T-cell (primary cell): Measurements from ENCODE around the gene DPH6. TPM values are rescaled to one million over a fixed set of nuclear protein-coding genes. Genes with fewer than 3 reads are reported as not detected.
"Not testable (repeated sequence)": the region's sequence is repeated elsewhere in the genome, so short reads cannot be mapped to it uniquely, and the experiment has no call there.

ENCODE experiments used
- ATAC-seq, 4 experiments: fragments of 200-7000 bp in 3 of 4; fragments of 150-1000 bp in 1 of 4; cut with Tn5 transposase; replicated peaks in 1 of 4; 1 replicate in 3 of 4; 2 replicates in 1 of 4; pipeline ENCODE4 v1.10.0; 2021; ENCODE audit warnings: moderate library complexity in 3 of 4, mild to moderate bottlenecking in 2 of 4, moderate number of reproducible peaks in 1 of 4
- CTCF ChIA-PET, 2 donors: fragments of 300-600 bp; sonication (Branson Sonifier 250); formaldehyde crosslinking; loops; one replicate each; lab custom pipeline; 2022; ENCODE audit warnings: antibody characterized with exemption in 2 of 2; lab: Charles Lee
- POLR2A ChIA-PET, 2 donors: fragments of 300-600 bp; sonication (Branson Sonifier 250); formaldehyde crosslinking; loops; one replicate each; lab custom pipeline; 2022; ENCODE audit warnings: antibody characterized with exemption in 2 of 2; lab: Charles Lee
- DNase-seq, 35 experiments: peaks; one replicate each; pipeline versions ENCODE4 v3.0.0 to v3.0.0-alpha.2; 2013 to 2023
- H3K27ac ChIP-seq: one replicate; pipeline ENCODE4 v1.5.1; 2013; ENCODE audit warnings: low read length
- H3K27me3 ChIP-seq, 2 experiments: replicated peaks in 1 of 2; 1 replicate in 1 of 2; 2 replicates in 1 of 2; pipeline versions ENCODE4 v1.6.1 to v1.7.0; 2013; ENCODE audit warnings: low read length in 1 of 2, mixed read lengths in 1 of 2; ENCODE audit not compliant: control insufficient read depth in 2 of 2, insufficient read depth in 2 of 2; ENCODE audit errors: extremely low read depth in 1 of 2
- H3K36me3 ChIP-seq, 2 donors: 1 replicate in 1 of 2; 2 replicates in 1 of 2; pipeline versions ENCODE4 v1.6.1 to v1.7.0; 2013; ENCODE audit warnings: low read length in 1 of 2; ENCODE audit not compliant: control insufficient read depth in 2 of 2, insufficient read depth in 1 of 2; ENCODE audit errors: extremely low read depth in 1 of 2
- H3K4me1 ChIP-seq, 2 experiments: 1 replicate in 1 of 2; 2 replicates in 1 of 2; pipeline versions ENCODE4 v1.6.1 to v1.7.0; 2013; ENCODE audit warnings: low read length in 2 of 2, mixed read lengths in 1 of 2; ENCODE audit not compliant: insufficient read depth in 2 of 2, control insufficient read depth in 1 of 2; ENCODE audit errors: extremely low read depth in 1 of 2
- H3K4me3 ChIP-seq, 2 donors: 1 replicate in 1 of 2; 2 replicates in 1 of 2; pipeline versions ENCODE4 v1.5.1 to v1.7.0; 2013; ENCODE audit warnings: mild to moderate bottlenecking in 2 of 2, low read length in 1 of 2, moderate library complexity in 1 of 2; ENCODE audit not compliant: control insufficient read depth in 1 of 2; ENCODE audit errors: extremely low read depth in 1 of 2
- H3K9me3 ChIP-seq: 2 replicates; pipeline ENCODE4 v1.7.0; 2013
- H3K27ac Mint-ChIP-seq, 2 donors: one replicate each; pipeline ENCODE4 v1.8.0; 2020 to 2021; ENCODE audit warnings: mild to moderate bottlenecking in 2 of 2, mixed read lengths in 2 of 2
- H3K27me3 Mint-ChIP-seq, 2 donors: one replicate each; pipeline ENCODE4 v1.8.0; 2021 to 2022; ENCODE audit warnings: mixed read lengths in 2 of 2
- H3K36me3 Mint-ChIP-seq: one replicate; pipeline ENCODE4 v1.8.0; 2021; ENCODE audit warnings: mixed read lengths
- H3K4me1 Mint-ChIP-seq, 3 donors: one replicate each; pipeline ENCODE4 v1.8.0; 2020 to 2022; ENCODE audit warnings: mixed read lengths in 3 of 3, mild to moderate bottlenecking in 1 of 3
- H3K4me3 Mint-ChIP-seq, 3 donors: one replicate each; pipeline ENCODE4 v1.8.0; 2020 to 2022; ENCODE audit warnings: mild to moderate bottlenecking in 3 of 3, mixed read lengths in 3 of 3, moderate library complexity in 3 of 3
- H3K9me3 Mint-ChIP-seq, 3 donors: one replicate each; pipeline ENCODE4 v1.8.0; 2020 to 2022; ENCODE audit warnings: mixed read lengths in 3 of 3
- WGBS: methylation state at CpG from one replicate; pipeline ENCODE4 v1.1.5; 2013; ENCODE audit warnings: missing lambda C conversion rate; ENCODE audit not compliant: insufficient coverage; 5-methylcytosine and 5-hydroxymethylcytosine counted together
- total RNA-seq, 35 experiments: library from RNA in 6 of 35; stranded (reverse) in 6 of 35; fragments of 120-200 nt in 1 of 35; gene quantifications; one replicate each; pipeline versions ENCODE4 v1.2.1 to v1.2.4 and lab custom pipeline; 2013 to 2026

DPH6 gene
- total RNA-seq, 5 donors from 2014 or later (not counting 1 experiment from before 2014, with no cell fraction given) = 11.9 to 18.6 (median 14.6) TPM

- CTCF ChIA-PET = no interaction called here
- Histone ChIP-seq H3K4me1 (no peaks in the 10 kb centered on the region), H3K4me3 (no peak overlapping the region), H3K27ac (no peak overlapping the region), H3K36me3 (no peaks in the 10 kb centered on the region), H3K9me3 (no peaks in the 10 kb centered on the region), H3K27me3 (no peaks in the 10 kb centered on the region)
- Mint-ChIP-seq H3K27me3 (no peaks in the 10 kb centered on the region), H3K9me3 (peaks cover 0 to 6% (median 0%) of the 10 kb centered on the region in 3 donors), H3K36me3 (no peaks in the 10 kb centered on the region), H3K27ac (no peak overlapping the region), H3K4me1 (no peaks in the 10 kb centered on the region), H3K4me3 (no peak overlapping the region)
- POLR2A ChIA-PET = no interaction called here
- WGBS = no CpG with 5 or more reads among the region's 1 CpG
- no peak for DNase-seq
- no peak for ATAC-seq
These were observed 216.4 kb downstream of the DPH6 start for GRCh38 chr15:35329521-35329961.

DNA sequence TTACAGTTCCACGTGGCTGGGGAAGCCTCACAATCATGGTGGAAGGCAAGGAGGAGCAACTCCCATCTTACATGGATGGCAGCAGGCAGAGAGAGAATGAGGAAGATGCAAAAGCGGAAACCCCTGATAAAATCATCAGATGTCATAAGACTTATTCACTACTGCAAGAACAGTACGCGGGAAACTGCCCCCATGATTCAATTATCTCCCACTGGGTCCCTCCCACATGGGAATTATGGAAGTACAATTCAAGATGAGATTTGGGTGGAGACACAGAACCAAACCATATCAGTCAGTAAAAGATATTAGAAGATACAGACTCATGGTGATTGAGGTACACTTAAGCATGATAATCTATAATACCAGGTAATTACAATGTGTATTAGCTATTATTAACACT lies 217.1 kb downstream of the DPH6 start:
- H3K4me1 Mint-ChIP-seq, H3K27ac ChIP-seq, H3K9me3 Mint-ChIP-seq, POLR2A ChIA-PET, DNase-seq, H3K36me3 ChIP-seq, H3K36me3 Mint-ChIP-seq, CTCF ChIA-PET, H3K4me3 Mint-ChIP-seq, H3K27me3 ChIP-seq, ATAC-seq, H3K4me1 ChIP-seq, H3K27ac Mint-ChIP-seq, H3K27me3 Mint-ChIP-seq, H3K4me3 ChIP-seq, H3K9me3 ChIP-seq: not testable (repeated sequence)
- 40% methylated on average over 1 of the region's 4 CpGs for WGBS

DNA sequence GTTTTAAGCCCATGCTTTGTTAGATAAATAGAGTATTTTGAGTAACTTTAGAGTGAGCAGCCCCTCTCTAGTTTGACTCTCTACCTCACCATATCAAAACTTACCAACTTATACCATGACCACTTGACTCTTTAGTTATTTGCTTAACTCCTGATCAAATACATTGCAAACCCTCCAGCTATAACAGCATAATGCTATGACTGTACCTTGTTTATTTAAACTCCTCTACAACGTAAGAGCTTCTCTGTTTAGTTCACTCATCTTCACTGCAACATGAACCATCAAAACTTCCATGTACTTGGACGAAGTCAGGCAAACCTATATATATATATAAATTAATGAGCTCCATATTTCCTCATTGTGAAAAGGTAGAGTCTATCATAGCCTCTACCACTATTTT lies 218.2 kb downstream of the DPH6 start:
- CTCF ChIA-PET = no interaction called here
- Mint-ChIP-seq H3K36me3 (no peaks in the 10 kb centered on the region), H3K27ac (no peak overlapping the region), H3K4me3 (no peak overlapping the region), H3K9me3 (peaks cover 0 to 2% (median 0%) of the 10 kb centered on the region in 3 donors), H3K4me1 (no peaks in the 10 kb centered on the region), H3K27me3 (no peaks in the 10 kb centered on the region)
- ATAC-seq (no peak), DNase-seq (no peak)
- Histone ChIP-seq H3K36me3 (no peaks in the 10 kb centered on the region), H3K4me1 (no peaks in the 10 kb centered on the region), H3K27me3 (no peaks in the 10 kb centered on the region), H3K27ac (no peak overlapping the region), H3K4me3 (no peak overlapping the region), H3K9me3 (no peaks in the 10 kb centered on the region)
- WGBS = no CpG with 5 or more reads among the region's 2 CpGs
- POLR2A ChIA-PET = no interaction called here

DNA sequence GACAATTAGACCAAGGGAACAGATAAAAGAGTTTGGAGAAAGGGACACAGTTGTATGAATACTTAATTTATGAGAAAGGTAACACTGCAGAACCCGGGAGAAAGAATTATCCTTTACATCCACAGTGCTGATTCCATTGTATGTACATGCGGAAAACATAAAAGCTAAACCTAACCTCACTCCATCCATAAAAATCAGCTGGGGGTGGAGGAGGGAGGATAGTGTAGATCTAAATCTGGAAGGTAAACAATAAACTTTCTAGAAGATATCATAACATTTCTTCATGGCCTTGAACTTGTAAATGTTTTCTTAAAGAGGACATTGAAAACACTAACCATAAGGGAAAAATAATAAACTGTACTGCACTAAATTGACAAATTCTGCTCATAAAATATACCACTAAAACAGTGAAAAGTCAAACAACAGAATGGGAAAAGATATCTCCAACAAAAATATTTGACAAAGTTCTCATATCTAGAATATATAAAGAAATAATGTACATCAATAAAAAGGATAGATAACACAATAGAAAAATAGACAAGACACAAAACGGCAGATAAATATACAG lies 220.5 kb downstream of the DPH6 start:
- H3K4me3 ChIP-seq = no peak overlapping the region
- WGBS = no CpG with 5 or more reads among the region's 3 CpGs
- no peaks in the 10 kb centered on the region for H3K27me3 ChIP-seq
- Mint-ChIP-seq H3K4me3 (no peak overlapping the region), H3K4me1 (no peaks in the 10 kb centered on the region), H3K9me3 (no peaks in the 10 kb centered on the region), H3K27me3 (no peaks in the 10 kb centered on the region), H3K36me3 (no peaks in the 10 kb centered on the region), H3K27ac (no peak overlapping the region)
- ATAC-seq = no peak
- no peaks in the 10 kb centered on the region for H3K36me3 ChIP-seq
- DNase-seq = no peak
- H3K27ac ChIP-seq = no peak overlapping the region
- H3K9me3 ChIP-seq = no peaks in the 10 kb centered on the region
- CTCF ChIA-PET = no interaction called here
- H3K4me1 ChIP-seq = no peaks in the 10 kb centered on the region
- POLR2A ChIA-PET = no interaction called here

- Histone ChIP-seq H3K9me3 (no peaks in the 10 kb centered on the region), H3K4me1 (no peaks in the 10 kb centered on the region), H3K36me3 (no peaks in the 10 kb centered on the region), H3K27me3 (no peaks in the 10 kb centered on the region), H3K27ac (no peak overlapping the region), H3K4me3 (no peak overlapping the region)
- Mint-ChIP-seq H3K27me3 (no peaks in the 10 kb centered on the region), H3K36me3 (no peaks in the 10 kb centered on the region), H3K4me3 (no peak overlapping the region), H3K27ac (no peak overlapping the region), H3K9me3 (no peaks in the 10 kb centered on the region), H3K4me1 (no peaks in the 10 kb centered on the region)
- ChIA-PET POLR2A (no interaction called here), CTCF (no interaction called here)
- DNase-seq (no peak), ATAC-seq (no peak)
These were observed 222.8 kb downstream of the DPH6 start for GRCh38 chr15:35323141-35323540.

DNA sequence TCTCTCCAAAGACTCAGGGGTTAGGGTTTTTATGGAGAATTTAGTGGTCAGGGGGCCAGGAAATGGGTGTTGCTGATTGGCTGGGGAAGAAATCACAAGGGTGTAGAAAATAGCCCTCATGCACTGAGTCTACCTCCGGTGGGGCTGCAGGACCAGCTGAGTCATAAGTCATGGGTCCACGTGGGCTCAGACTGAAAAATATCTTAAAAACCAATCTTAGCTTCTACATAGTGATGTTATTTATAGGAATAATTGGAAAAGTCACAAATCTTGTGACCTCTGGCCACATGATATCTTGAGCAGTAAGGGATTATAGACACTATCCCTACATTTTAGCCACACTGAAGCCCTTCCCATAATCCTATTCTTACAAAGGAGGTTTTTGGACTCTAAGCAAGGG lies 224.0 kb downstream of the DPH6 start:
- Histone ChIP-seq H3K27ac (no peak overlapping the region), H3K36me3 (no peaks in the 10 kb centered on the region), H3K4me3 (no peak overlapping the region), H3K27me3 (no peaks in the 10 kb centered on the region), H3K9me3 (no peaks in the 10 kb centered on the region), H3K4me1 (no peaks in the 10 kb centered on the region)
- no CpG with 5 or more reads among the region's 2 CpGs for WGBS
- POLR2A ChIA-PET = no interaction called here
- CTCF ChIA-PET = no interaction called here
- H3K27me3 Mint-ChIP-seq = no peaks in the 10 kb centered on the region
- H3K4me1 Mint-ChIP-seq = no peaks in the 10 kb centered on the region
- H3K27ac Mint-ChIP-seq = no peak overlapping the region
- H3K4me3 Mint-ChIP-seq = no peak overlapping the region
- no peaks in the 10 kb centered on the region for H3K9me3 Mint-ChIP-seq
- no peaks in the 10 kb centered on the region for H3K36me3 Mint-ChIP-seq
- ATAC-seq (no peak), DNase-seq (no peak)

- Mint-ChIP-seq H3K27ac (no peak overlapping the region), H3K9me3 (peaks cover 0 to 4% (median 2%) of the 10 kb centered on the region in 3 donors), H3K4me3 (no peak overlapping the region), H3K27me3 (no peaks in the 10 kb centered on the region), H3K36me3 (no peaks in the 10 kb centered on the region), H3K4me1 (no peaks in the 10 kb centered on the region)
- CTCF ChIA-PET = no interaction called here
- DNase-seq = no peak
- H3K27ac ChIP-seq = no peak overlapping the region
- no peaks in the 10 kb centered on the region for H3K4me1 ChIP-seq
- ATAC-seq = no peak
- no peaks in the 10 kb centered on the region for H3K36me3 ChIP-seq
- H3K9me3 ChIP-seq = no peaks in the 10 kb centered on the region
- no peak overlapping the region for H3K4me3 ChIP-seq
- H3K27me3 ChIP-seq = no peaks in the 10 kb centered on the region
- POLR2A ChIA-PET = no interaction called here
These were observed 225.1 kb downstream of the DPH6 start for GRCh38 chr15:35320911-35321310.
